Cardiac atrium fibroblast (primary cell): ENCODE measurements around the gene KCTD6. TPM values are rescaled to one million over a fixed set of nuclear protein-coding genes. Genes with fewer than 3 reads are reported as not detected.

Experiments
- total RNA-seq: library from RNA; depleted of rRNA; stranded (reverse); fragments of >200 nt; gene quantifications from 2 replicates; pipeline ENCODE4 v1.2.3, GENCODE V29; 2015

KCTD6 gene
- total RNA-seq, result 7.4 and 14.7 TPM in 2 replicates

GRCh38 chr3:58491506-58492402 lies at the start of gene KCTD6:
TSS of gene KCTD6 (plus strand) at chr3:58492096. CDS start at chr3:58498756, 6,660 bp downstream.

GRCh38 chr3:58536501-58537411 lies 44.9 kb downstream of the KCTD6 start, which contains the start of gene ACOX2:
TSS of gene ACOX2 (minus strand) at chr3:58537190. CDS start at chr3:58535106, 2,084 bp downstream.

Other genes starting within 250 kb of the KCTD6 start
- 10.7 and 17.5 TPM in 2 replicates for gene RPP14, start 185.9 kb upstream of the KCTD6 start, total RNA-seq
- 4.0 and 9.4 TPM in 2 replicates for gene HTD2, start 185.6 kb upstream of the KCTD6 start, total RNA-seq
- 21.9 and 25.6 TPM in 2 replicates for gene PXK, start 159.2 kb upstream of the KCTD6 start, total RNA-seq
- gene PDHB, start 58.3 kb upstream of the KCTD6 start, total RNA-seq, result 105 and 116 TPM in 2 replicates
- 9.9 and 12.0 TPM in 2 replicates for gene ACOX2, start 45.1 kb downstream of the KCTD6 start, total RNA-seq
- gene FAM107A, start 85.3 kb downstream of the KCTD6 start, total RNA-seq, result 7.0 and 15.6 TPM in 2 replicates
- not detected in 2 replicates for gene FAM3D, start 174.7 kb downstream of the KCTD6 start, total RNA-seq